ENCODE data around the gene NEDD8. TPM values are rescaled to one million over a fixed set of nuclear protein-coding genes. Genes with fewer than 3 reads are reported as not detected.

Gene NEDD8
- total RNA-seq, 1 donor from 2014 or later: 154 TPM

DNA sequence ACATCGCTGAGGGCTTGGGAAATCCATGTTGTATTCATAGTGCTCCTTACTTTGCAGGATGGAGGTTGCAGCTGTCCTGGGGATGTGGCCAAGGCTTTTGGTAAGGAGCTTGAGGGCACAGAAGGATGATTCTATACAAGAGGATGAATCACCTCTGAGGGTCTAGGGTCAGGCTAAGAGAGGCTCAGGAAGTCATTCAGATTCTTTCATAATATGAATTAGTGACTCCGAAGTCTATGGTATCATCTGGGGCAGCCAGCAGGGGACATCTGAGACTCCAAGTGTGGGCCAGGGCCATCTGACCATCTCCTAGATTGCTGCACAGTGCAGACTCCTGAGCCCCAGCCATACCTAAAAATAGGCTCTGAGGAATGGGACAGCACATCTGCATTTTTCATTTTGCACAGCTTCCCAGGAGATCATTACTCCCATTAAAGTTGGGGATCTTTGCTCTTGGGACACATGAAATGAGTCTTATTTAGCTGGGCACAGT lies 5.3 kb upstream of the NEDD8 start:
- H3K27me3 Mint-ChIP-seq (ENCODE audit: unreplicated experiment): peaks cover 6% of the 10 kb centered on the region
- no peak for DNase-seq (ENCODE audit: low spot score)
- H3K4me3 Mint-ChIP-seq (ENCODE audit: unreplicated experiment): peak overlapping the region; percentile 58
- no peaks in the 10 kb centered on the region for H3K9me3 Mint-ChIP-seq (ENCODE audit: unreplicated experiment)
- peaks cover 12% of the 10 kb centered on the region for H3K4me1 Mint-ChIP-seq (ENCODE audit: unreplicated experiment)
- no peak overlapping the region for H3K27ac Mint-ChIP-seq (ENCODE audit: unreplicated experiment)
- peaks cover 42% of the 10 kb centered on the region for H3K36me3 Mint-ChIP-seq (ENCODE audit: low read depth, unreplicated experiment)
- TF ChIP-seq, protein P1, sequence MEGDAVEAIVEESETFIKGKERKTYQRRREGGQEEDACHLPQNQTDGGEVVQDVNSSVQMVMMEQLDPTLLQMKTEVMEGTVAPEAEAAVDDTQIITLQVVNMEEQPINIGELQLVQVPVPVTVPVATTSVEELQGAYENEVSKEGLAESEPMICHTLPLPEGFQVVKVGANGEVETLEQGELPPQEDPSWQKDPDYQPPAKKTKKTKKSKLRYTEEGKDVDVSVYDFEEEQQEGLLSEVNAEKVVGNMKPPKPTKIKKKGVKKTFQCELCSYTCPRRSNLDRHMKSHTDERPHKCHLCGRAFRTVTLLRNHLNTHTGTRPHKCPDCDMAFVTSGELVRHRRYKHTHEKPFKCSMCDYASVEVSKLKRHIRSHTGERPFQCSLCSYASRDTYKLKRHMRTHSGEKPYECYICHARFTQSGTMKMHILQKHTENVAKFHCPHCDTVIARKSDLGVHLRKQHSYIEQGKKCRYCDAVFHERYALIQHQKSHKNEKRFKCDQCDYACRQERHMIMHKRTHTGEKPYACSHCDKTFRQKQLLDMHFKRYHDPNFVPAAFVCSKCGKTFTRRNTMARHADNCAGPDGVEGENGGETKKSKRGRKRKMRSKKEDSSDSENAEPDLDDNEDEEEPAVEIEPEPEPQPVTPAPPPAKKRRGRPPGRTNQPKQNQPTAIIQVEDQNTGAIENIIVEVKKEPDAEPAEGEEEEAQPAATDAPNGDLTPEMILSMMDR (IDR thresholded peaks at IDR 0.05; ENCODE audit: unreplicated experiment): no peak

DNA sequence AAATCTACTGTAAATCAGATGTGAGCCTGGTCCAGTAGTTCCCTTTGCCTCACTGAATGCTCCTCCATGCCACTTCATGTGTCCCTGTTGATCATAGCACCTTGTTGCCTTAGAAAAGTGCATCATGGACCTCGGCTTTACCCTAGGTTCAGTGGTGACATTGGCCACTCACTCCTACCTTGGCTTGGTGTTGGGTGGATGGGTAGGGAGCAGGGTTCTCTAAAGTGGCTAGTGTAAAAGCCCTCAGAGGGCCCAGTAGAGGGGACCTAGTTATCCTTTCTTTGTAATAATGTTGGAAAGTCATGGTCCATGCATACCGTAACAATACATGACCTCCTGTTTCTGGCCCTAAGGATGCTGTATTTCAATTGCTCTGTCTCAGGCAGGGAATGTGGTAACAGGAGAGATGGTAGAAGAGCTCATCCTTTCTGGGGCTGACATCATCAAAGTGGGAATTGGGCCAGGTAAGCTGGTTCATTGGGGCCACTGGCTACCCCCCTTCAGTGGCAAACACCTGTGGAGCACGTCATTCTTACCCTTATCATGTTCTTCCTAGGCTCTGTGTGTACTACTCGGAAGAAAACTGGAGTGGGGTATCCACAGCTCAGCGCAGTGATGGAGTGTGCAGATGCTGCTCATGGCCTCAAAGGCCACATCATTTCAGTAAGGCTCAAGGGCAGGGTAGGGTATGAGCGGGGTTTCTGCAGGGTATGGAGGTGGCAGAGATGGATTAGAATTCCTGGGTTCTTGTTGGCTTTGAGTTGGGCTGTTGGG lies 4.7 kb upstream of the NEDD8 start:
- Mint-ChIP-seq H3K4me1 (ENCODE audit: unreplicated experiment) (peaks cover 12% of the 10 kb centered on the region), H3K36me3 (ENCODE audit: low read depth, unreplicated experiment) (peaks cover 42% of the 10 kb centered on the region), H3K9me3 (ENCODE audit: unreplicated experiment) (no peaks in the 10 kb centered on the region), H3K4me3 (ENCODE audit: unreplicated experiment) (peak overlapping the region; percentile 26), H3K27me3 (ENCODE audit: unreplicated experiment) (peaks cover 6% of the 10 kb centered on the region), H3K27ac (ENCODE audit: unreplicated experiment) (no peak overlapping the region)
- no peak for DNase-seq (ENCODE audit: low spot score)
- TF ChIP-seq, protein P1 (IDR thresholded peaks at IDR 0.05; ENCODE audit: unreplicated experiment): no peak

DNA sequence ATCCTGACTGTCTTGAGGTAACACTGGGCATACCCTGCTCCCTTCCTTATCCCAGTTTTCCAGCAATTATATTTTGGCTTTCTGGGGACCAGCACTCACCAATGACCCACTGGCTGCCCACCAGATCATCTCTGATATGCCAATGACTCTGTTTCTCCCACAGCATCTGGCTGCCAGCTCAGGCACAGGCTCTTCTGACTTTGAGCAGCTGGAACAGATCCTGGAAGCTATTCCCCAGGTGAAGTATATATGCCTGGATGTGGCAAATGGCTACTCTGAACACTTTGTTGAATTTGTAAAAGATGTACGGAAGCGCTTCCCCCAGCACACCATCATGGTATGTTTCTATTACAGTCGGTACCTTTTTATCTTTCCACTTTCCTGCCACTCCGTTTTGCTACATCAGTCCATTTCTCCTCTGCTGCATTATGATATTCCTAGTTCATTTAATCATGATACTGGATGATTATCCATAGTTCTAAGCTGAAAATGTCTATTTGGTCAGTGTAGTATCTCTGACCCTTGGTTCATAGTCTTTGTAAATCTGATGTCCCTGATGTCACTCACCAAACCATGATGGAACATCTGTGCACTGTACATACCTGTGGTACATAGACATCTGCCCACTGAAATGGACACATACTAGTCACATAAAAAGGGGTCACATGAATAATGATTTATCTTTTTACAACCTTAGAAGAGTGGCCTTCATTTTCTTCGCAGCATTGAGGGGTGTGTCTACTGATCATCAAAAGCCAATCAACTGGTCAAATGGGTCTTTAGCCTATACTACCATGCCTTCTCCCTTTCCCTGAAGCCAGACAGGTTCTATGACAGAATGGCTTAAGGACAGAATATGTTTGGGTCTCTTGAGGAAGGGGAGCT lies 3.9 kb upstream of the NEDD8 start:
- H3K4me3 Mint-ChIP-seq (ENCODE audit: unreplicated experiment): peak overlapping the region; percentile 40
- H3K27me3 Mint-ChIP-seq (ENCODE audit: unreplicated experiment): peaks cover 6% of the 10 kb centered on the region
- H3K9me3 Mint-ChIP-seq (ENCODE audit: unreplicated experiment): no peaks in the 10 kb centered on the region
- H3K4me1 Mint-ChIP-seq (ENCODE audit: unreplicated experiment): peaks cover 17% of the 10 kb centered on the region
- DNase-seq (ENCODE audit: low spot score): no peak
- TF ChIP-seq, protein P1 (IDR thresholded peaks at IDR 0.05; ENCODE audit: unreplicated experiment): no peak
- H3K27ac Mint-ChIP-seq (ENCODE audit: unreplicated experiment): no peak overlapping the region
- peaks cover 42% of the 10 kb centered on the region for H3K36me3 Mint-ChIP-seq (ENCODE audit: low read depth, unreplicated experiment)

DNA sequence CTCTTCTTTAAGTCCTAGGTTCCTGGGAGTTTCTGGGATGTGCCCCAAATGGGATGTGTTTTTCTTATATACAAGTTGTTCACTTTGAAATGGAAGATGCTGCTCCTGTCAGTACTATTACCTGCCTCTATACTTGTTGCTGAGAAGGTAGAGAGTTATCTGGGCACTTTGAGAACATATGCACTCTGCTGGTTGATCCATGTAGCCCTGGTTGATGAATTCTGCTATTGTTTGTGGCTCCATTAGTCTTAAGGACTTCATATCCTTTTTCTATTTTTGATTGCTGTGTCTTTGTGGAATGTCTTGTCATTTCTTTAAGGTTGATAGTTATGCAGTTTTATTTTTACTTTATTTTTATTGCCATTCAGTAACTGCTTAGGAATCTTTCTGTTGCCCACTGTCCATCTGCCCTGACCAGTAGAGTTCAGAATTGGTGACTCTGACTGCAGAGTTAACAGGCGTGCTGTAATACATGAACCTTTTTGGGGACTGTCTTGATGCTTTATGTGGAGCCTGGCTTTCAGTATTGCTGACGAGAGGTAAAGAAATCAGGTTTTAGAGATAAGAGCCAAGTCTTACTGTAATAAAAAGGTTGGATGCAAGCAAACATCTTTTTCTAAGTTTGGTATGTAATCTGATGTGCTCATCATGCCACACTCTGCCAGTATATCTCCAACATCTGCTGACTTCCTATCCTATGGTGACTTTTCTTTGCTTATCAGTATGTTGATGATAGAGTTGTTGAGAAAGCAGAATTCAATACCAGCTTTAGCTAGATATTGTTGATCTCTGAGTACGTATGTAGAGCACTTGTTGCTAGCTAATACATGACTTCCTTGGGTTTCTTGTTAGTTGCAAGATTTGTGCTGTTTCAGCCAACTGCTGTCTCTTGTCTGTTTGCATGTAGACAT lies 2.2 kb upstream of the NEDD8 start:
- DNase-seq (ENCODE audit: low spot score): no peak
- Mint-ChIP-seq H3K27ac (ENCODE audit: unreplicated experiment) (no peak overlapping the region), H3K9me3 (ENCODE audit: unreplicated experiment) (no peaks in the 10 kb centered on the region), H3K4me3 (ENCODE audit: unreplicated experiment) (peak overlapping the region; percentile 80), H3K36me3 (ENCODE audit: low read depth, unreplicated experiment) (peaks cover 32% of the 10 kb centered on the region), H3K4me1 (ENCODE audit: unreplicated experiment) (peaks cover 18% of the 10 kb centered on the region), H3K27me3 (ENCODE audit: unreplicated experiment) (peaks cover 2% of the 10 kb centered on the region)
- TF ChIP-seq, protein P1 (IDR thresholded peaks at IDR 0.05; ENCODE audit: unreplicated experiment): no peak

Data from endothelial cell (in vitro differentiated cells).